H1 (cell line): ENCODE results near the gene SEMA3C. TPM values are rescaled to one million over a fixed set of nuclear protein-coding genes. Genes with fewer than 3 reads are reported as not detected.

Source experiments
- CTCF ChIA-PET: fragments of 300-600 bp; sonication (Branson Sonifier 250); formaldehyde crosslinking; loops from one replicate; lab custom pipeline; 2021; ENCODE audit not compliant: partially characterized antibody; lab: Charles Lee
- POLR2A ChIA-PET: fragments of 300-600 bp; sonication (Branson Sonifier 250); formaldehyde crosslinking; loops from one replicate; lab custom pipeline; 2021; ENCODE audit warnings: inconsistent platforms; ENCODE audit not compliant: partially characterized antibody; lab: Charles Lee
- DNase-seq, 2 experiments: peaks; one replicate each; pipeline versions ENCODE4 v3.0.0 to v3.0.0-alpha.2; 2010 to 2022; ENCODE audit warnings: low spot score in 2 of 2, low read depth in 1 of 2, mixed read lengths in 1 of 2
- FAIRE-seq: peaks from 2 replicates; lab custom pipeline; 2011; peaks lifted over from hg19 to GRCh38; lab: Jason Lieb, UNC
- H2AFZ ChIP-seq: 2 replicates; pipeline ENCODE4 v1.8.1; 2012; ENCODE audit warnings: low read length, inconsistent platforms
- H2AK5ac ChIP-seq: 2 replicates; pipeline ENCODE4 v1.6.1; 2013; ENCODE audit warnings: low read depth, low read length
- H2BK120ac ChIP-seq: replicated peaks from 2 replicates; pipeline ENCODE3; 2013; ENCODE audit warnings: low read depth, low read length, inconsistent platforms
- H2BK12ac ChIP-seq: 2 replicates; pipeline ENCODE4 v1.6.1; 2013; ENCODE audit warnings: low read depth, low read length
- H2BK15ac ChIP-seq: 2 replicates; pipeline ENCODE4 v1.6.1; 2013; ENCODE audit warnings: low read length
- H2BK20ac ChIP-seq: 2 replicates; pipeline ENCODE4 v1.6.1; 2013; ENCODE audit warnings: low read length
- H2BK5ac ChIP-seq: 2 replicates; pipeline ENCODE4 v1.6.1; 2013; ENCODE audit warnings: low read depth, low read length
- H3K14ac ChIP-seq: 2 replicates; pipeline ENCODE4 v1.6.1; 2013; ENCODE audit warnings: inconsistent platforms; ENCODE audit not compliant: insufficient read length
- H3K18ac ChIP-seq: 2 replicates; pipeline ENCODE4 v1.6.1; 2013; ENCODE audit warnings: low read length; ENCODE audit errors: extremely low read depth
- H3K23ac ChIP-seq: 2 replicates; pipeline ENCODE4 v1.6.1; 2013; ENCODE audit warnings: inconsistent platforms; ENCODE audit not compliant: insufficient read length
- H3K23me2 ChIP-seq: 2 replicates; pipeline ENCODE4 v1.6.1; 2013; ENCODE audit warnings: low read depth, low read length
- H3K27ac ChIP-seq: 2 replicates; pipeline ENCODE4 v1.6.1; 2011; ENCODE audit warnings: low read depth, low read length, inconsistent platforms
- H3K27me3 ChIP-seq, 4 experiments: replicated peaks in 1 of 4; 1 replicate in 1 of 4; 2 replicates in 3 of 4; pipeline versions ENCODE4 v1.6.1 to v1.8.1; 2011 to 2013; ENCODE audit warnings: low read length in 3 of 4, mild to moderate bottlenecking in 3 of 4, inconsistent platforms in 2 of 4, mixed read lengths in 2 of 4, moderate library complexity in 1 of 4; ENCODE audit not compliant: control insufficient read depth in 3 of 4, insufficient read depth in 3 of 4; ENCODE audit errors: extremely low read depth in 1 of 4
- H3K36me3 ChIP-seq, 4 experiments: 2 replicates each; pipeline versions ENCODE4 v1.6.1 to v1.8.1; 2011 to 2013; ENCODE audit warnings: mild to moderate bottlenecking in 4 of 4, low read length in 3 of 4, moderate library complexity in 2 of 4, control low read depth in 1 of 4, inconsistent platforms in 1 of 4; ENCODE audit not compliant: insufficient read depth in 4 of 4, control insufficient read depth in 2 of 4
- H3K4ac ChIP-seq: replicated peaks from 2 replicates; pipeline ENCODE3; 2013; ENCODE audit warnings: low read length, low read depth, mixed read lengths, inconsistent platforms; ENCODE audit not compliant: insufficient read length
- H3K4me1 ChIP-seq, 4 experiments: replicated peaks in 1 of 4; 1 replicate in 1 of 4; 2 replicates in 3 of 4; pipeline versions ENCODE4 v1.6.1 to v1.8.1; 2011 to 2013; ENCODE audit warnings: low read length in 3 of 4, inconsistent platforms in 2 of 4, mixed read lengths in 1 of 4; ENCODE audit not compliant: insufficient read depth in 4 of 4, control insufficient read depth in 3 of 4
- H3K4me2 ChIP-seq, 2 experiments: 2 replicates each; pipeline versions ENCODE4 v1.6.1 to v1.8.1; 2011 to 2013; ENCODE audit warnings: low read depth in 2 of 2, low read length in 2 of 2, control low read depth in 1 of 2, inconsistent platforms in 1 of 2, mild to moderate bottlenecking in 1 of 2; ENCODE audit not compliant: insufficient read depth in 1 of 2
- H3K4me3 ChIP-seq, 4 experiments: fragments of 200-600, 300-600 bp in 1 of 4; sonication (generic), shearing (Covaris generic), sonication (Bioruptor Twin) in 1 of 4; 2 replicates each; pipeline versions ENCODE4 v1.5.1 to v1.8.1; 2011 to 2016; ENCODE audit warnings: low read length in 4 of 4, low read depth in 3 of 4, control low read depth in 2 of 4, inconsistent platforms in 2 of 4, mild to moderate bottlenecking in 2 of 4, mixed read lengths in 1 of 4, moderate library complexity in 1 of 4; ENCODE audit not compliant: insufficient read depth in 2 of 4; ENCODE audit errors: extremely low read depth in 1 of 4
- H3K56ac ChIP-seq: replicated peaks from 2 replicates; pipeline ENCODE3; 2013; ENCODE audit warnings: low read depth, mild to moderate bottlenecking, mixed read lengths, low read length, inconsistent platforms; ENCODE audit not compliant: insufficient read length
- H3K79me1 ChIP-seq: 2 replicates; pipeline ENCODE4 v1.6.1; 2013; ENCODE audit warnings: low read depth, low read length, control low read depth
- H3K79me2 ChIP-seq, 2 experiments: 2 replicates each; pipeline versions ENCODE4 v1.6.1 to v1.8.1; 2012 to 2013; ENCODE audit warnings: low read length in 2 of 2, mild to moderate bottlenecking in 2 of 2, inconsistent platforms in 1 of 2; ENCODE audit not compliant: insufficient read depth in 2 of 2, control insufficient read depth in 1 of 2
- H3K9ac ChIP-seq, 4 experiments: replicated peaks in 1 of 4; 1 replicate in 1 of 4; 2 replicates in 3 of 4; pipeline versions ENCODE4 v1.6.1 to v1.8.1; 2011 to 2013; ENCODE audit warnings: low read depth in 3 of 4, low read length in 3 of 4, control low read depth in 2 of 4, mild to moderate bottlenecking in 2 of 4, moderate library complexity in 2 of 4, inconsistent platforms in 1 of 4; ENCODE audit errors: extremely low read depth in 1 of 4
- H3K9me3 ChIP-seq, 2 experiments: 2 replicates each; pipeline versions ENCODE4 v1.6.1 to v1.8.1; 2012 to 2013; ENCODE audit warnings: mild to moderate bottlenecking in 2 of 2, moderate library complexity in 2 of 2, control low read depth in 1 of 2, inconsistent platforms in 1 of 2, low read depth in 1 of 2, low read length in 1 of 2, mixed read lengths in 1 of 2; ENCODE audit not compliant: insufficient read depth in 2 of 2
- H4K20me1 ChIP-seq, 2 experiments: replicated peaks in 1 of 2; 2 replicates each; pipeline versions ENCODE3 to v1.8.1; 2011 to 2013; ENCODE audit warnings: inconsistent platforms in 2 of 2, low read length in 2 of 2, mild to moderate bottlenecking in 1 of 2; ENCODE audit not compliant: insufficient read depth in 2 of 2, control insufficient read depth in 1 of 2
- H4K5ac ChIP-seq: 2 replicates; pipeline ENCODE4 v1.6.1; 2013; ENCODE audit warnings: low read length, low read depth, mixed read lengths, inconsistent platforms; ENCODE audit not compliant: insufficient read length
- H4K8ac ChIP-seq: 2 replicates; pipeline ENCODE4 v1.8.0; 2013; ENCODE audit warnings: mild to moderate bottlenecking, moderate library complexity, low read length, inconsistent platforms; ENCODE audit not compliant: insufficient read depth; ENCODE audit errors: extremely low read depth
- H4K91ac ChIP-seq: replicated peaks from 2 replicates; pipeline ENCODE3; 2013; ENCODE audit warnings: low read length, mixed read lengths, inconsistent platforms; ENCODE audit not compliant: insufficient read length
- CEBPB ChIP-seq: IDR thresholded peaks from 2 replicates; pipeline ENCODE4 v1.6.1; 2012; ENCODE audit warnings: low read depth, low read length
- PHF8 ChIP-seq: fragments of 200-600 bp; sonication (generic); conservative IDR thresholded peaks from 2 replicates; pipeline ENCODE4 v1.7.1; 2012; ENCODE audit warnings: low read depth, mild to moderate bottlenecking, inconsistent platforms, low read length, moderate library complexity
- WGBS, 2 experiments: shearing (Covaris generic) in 1 of 2; methylation state at CpG; one replicate each; pipeline versions ENCODE4 v1.1.6 to v1.1.7; 2013 to 2015; ENCODE audit warnings: low lambda C conversion rate in 2 of 2, mixed read lengths in 2 of 2, inconsistent platforms in 1 of 2, low coverage in 1 of 2, missing lambda C conversion rate in 1 of 2; ENCODE audit not compliant: insufficient replicate concordance in 2 of 2, insufficient coverage in 1 of 2, insufficient read length in 1 of 2; ENCODE audit errors: extremely low coverage in 1 of 2, missing lambda C conversion rate in 1 of 2; 5-methylcytosine and 5-hydroxymethylcytosine counted together
- polyA plus RNA-seq, 7 experiments: library from polyadenylated mRNA; depleted of rRNA in 3 of 7; stranded (reverse) in 5 of 7; unstranded in 2 of 7; fragments of >200 nt in 5 of 7; fragments of 200-250 nt in 2 of 7; gene quantifications; 1 replicate in 5 of 7; 2 replicates in 1 of 7; 4 replicates in 1 of 7; pipeline versions ENCODE4 v1.2.1 to v1.2.3, GENCODE V29; 2011 to 2013; ENCODE audit warnings: missing spikeins in 2 of 7, mixed read lengths in 2 of 7
- total RNA-seq: library from RNA; stranded (reverse); fragmentation: NEBNext Ultra II Directional; extraction: Animal tissue kit (Norgen Biotek cat#: 25700); gene quantifications from 2 replicates; pipeline ENCODE4 v1.2.1, GENCODE V29; 2021

The SEMA3C gene
- total and polyA plus RNA-seq, 2 of the 8 experiments (the other 6 are each of a cell fraction or from before 2014, with no cell fraction given): 0.15 to 1.4 TPM

- Histone ChIP-seq H2BK120ac (no peak overlapping the region), H2AK5ac (no peak overlapping the region), H2BK20ac (no peak overlapping the region), H3K9ac (no peak overlapping the region), H2AFZ (no peak overlapping the region), H3K79me1 (no peaks in the 10 kb centered on the region), H2BK5ac (no peak overlapping the region), H3K23ac (no peak overlapping the region), H3K4me3 (no peak overlapping the region), H3K18ac (no peak overlapping the region), H3K56ac (no peak overlapping the region), H3K4ac (no peak overlapping the region), H3K4me1 (no peaks in the 10 kb centered on the region), H4K8ac (no peak overlapping the region), H4K20me1 (no peaks in the 10 kb centered on the region), H3K27me3 (no peaks in the 10 kb centered on the region), H3K79me2 (no peaks in the 10 kb centered on the region)
- ChIA-PET POLR2A (no interaction called here), CTCF (interaction anchor here (0.7 kb wide), 1 partner anchor 17 kb away, joined by 3 read pairs; no protein-coding TSS in a partner anchor)
- DNase-seq: no peak
- no peak for TF ChIP-seq PHF8
- TF ChIP-seq CEBPB: peak; percentile 63; the same call in 1 of the 2 replicates
- TF ChIP-seq, all 59 proteins: peak for 1
- no peaks in the 10 kb centered on the region for H3K36me3 ChIP-seq
- no peak overlapping the region for H2BK12ac ChIP-seq
- H3K27ac ChIP-seq: no peak overlapping the region
- FAIRE-seq: no peak
- no peak overlapping the region for H3K4me2 ChIP-seq
- 84% methylated on average over 5 of the region's 5 CpGs; no CpG with 5 or more reads in 1 of the 2 experiments for WGBS, 2 experiments
- no peak overlapping the region for H4K5ac ChIP-seq
- no peak overlapping the region for H3K14ac ChIP-seq
- no peak overlapping the region for H4K91ac ChIP-seq
- H3K23me2 ChIP-seq: no peaks in the 10 kb centered on the region
- no peaks in the 10 kb centered on the region for H3K9me3 ChIP-seq
- H2BK15ac ChIP-seq: no peak overlapping the region
These were observed 49.1 kb upstream of the SEMA3C start for GRCh38 chr7:80967917-80968297.
